HG03103 (cell line): ENCODE results near the gene SORCS2.

Experiments
- ATAC-seq: cut with Tn5 transposase; IDR thresholded peaks from one replicate; pipeline ENCODE4 v1.9.1; 2021; ENCODE audit warnings: low read depth; ENCODE audit not compliant: unreplicated experiment

Gene SORCS2

DNA sequence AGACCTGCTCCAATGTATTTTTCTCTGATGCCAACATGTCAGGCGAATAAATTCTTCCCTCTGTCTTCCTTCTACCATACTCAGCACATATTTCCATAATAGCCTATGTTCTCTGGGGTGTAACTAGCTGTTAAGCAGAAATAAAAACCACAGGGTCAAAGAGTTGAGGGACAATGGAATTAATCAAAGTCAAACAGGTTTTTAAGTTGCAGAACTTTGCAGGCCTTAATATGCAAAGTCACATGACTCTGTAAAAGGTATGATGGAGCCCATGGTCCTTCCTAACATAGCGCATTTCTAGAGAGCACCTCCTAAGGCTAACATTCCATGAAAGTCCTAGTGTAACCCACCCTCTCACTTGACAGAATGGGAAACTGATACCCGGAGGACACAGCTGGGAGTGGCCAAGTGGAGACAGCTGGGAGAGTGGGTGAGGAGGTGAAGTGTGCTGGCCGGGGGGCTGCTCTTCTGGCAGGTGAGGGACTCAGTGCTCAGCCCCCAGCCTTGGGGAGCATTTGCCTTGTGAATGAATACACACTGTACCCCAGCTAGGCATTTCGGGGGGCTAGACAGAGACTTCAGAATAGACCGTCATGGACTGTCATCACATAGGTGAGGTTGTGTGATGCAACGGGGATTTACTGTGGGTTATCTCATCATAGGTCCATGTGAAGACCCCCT, 8.4 kb upstream of the SORCS2 start:
- ATAC-seq: no peak

DNA sequence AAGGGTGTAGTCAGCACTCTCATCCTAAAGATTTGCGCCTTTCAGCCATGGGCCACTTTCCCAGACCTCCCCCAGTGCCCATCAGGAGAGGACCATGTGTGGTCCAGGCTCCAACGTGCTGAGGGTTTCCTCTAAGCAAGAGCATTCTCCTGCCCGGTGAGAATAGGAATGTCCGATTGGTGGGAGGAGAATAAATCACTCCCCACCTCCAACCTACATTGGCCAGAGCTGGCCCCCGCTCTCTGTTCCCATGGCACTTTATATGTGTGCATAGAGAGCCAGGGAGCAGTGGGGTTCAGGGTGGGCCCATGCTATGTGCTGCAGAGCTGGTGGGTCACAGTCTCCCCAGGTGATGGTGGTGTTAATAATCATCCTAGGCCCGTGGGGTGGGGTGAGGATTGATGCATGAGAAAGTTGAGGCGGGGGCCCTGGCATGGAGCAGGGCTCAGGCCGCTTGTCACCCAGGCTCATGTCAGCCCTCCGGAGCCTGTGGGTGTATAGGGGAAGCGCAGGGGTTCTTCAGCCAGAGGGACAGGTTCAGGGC, 6.8 kb upstream of the SORCS2 start:
- no peak for ATAC-seq

DNA sequence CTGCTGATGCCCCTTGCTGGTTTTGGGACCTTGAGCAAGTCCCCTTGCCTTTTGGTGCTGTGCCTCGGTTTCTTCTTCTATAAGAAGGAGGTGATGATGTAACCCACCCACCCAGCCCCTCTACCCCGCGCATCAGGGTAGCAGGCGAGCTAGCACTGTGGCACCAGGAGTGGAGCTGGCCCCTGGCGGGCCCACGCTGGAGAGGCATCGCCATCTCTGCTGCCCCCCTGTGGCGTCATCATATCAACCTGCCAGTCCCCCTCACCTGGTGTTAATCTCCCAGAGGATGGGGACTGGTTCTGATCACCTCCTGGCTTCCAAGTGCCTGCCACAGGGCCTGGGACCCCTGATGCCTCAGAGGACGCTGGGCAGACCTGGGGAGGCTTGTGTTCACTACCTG, 6.3 kb upstream of the SORCS2 start:
- no peak for ATAC-seq

DNA sequence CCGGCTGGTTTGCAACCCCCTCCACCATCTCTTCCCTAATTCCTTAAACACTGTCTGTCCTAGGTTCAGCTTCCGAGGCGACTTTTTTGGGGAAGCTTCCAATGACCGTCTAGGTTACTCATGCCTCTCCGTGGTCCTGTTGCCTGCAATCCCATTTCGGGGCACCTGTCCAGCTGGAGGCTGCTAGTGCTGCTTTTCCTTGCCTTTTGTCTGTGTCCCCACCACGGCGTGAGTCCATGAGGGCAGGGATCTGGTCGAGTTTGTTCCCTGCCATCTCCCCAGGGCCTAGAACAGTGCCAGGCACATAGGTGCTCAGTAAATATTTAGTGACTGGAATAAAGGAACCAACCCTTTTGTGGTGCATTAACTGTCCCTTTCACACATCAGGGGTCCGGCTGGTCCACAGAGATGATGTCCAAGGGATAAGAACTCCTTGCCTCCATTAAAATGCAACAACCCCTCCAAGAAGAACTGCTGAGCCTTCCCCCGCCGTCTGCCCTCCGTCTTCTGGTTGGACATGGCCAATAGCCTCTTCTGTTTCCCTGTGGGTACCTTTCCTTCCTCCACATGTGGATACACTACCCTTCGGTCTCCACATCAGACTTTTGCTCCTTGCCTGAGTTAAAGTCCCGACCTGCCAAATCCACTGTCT, 5.7 kb upstream of the SORCS2 start:
- ATAC-seq: no peak

DNA sequence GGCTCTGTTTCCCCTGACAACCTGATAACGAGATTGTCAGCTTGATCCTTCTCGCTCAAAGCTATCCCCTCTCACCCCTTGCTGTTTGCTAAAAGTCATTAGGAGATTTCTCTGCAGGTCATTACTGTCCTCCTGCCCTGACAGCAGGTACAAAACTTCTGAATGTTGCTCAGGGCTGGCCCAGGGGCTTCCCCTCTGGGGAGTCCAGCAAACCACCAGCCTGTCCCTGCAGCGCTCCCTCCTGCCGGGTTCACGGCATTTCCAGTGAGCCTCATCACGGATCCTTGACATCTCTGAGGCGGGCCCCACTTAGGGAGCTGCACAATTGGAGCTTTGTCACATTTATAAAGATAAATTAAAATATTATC, 5.2 kb upstream of the SORCS2 start:
- no peak for ATAC-seq

DNA sequence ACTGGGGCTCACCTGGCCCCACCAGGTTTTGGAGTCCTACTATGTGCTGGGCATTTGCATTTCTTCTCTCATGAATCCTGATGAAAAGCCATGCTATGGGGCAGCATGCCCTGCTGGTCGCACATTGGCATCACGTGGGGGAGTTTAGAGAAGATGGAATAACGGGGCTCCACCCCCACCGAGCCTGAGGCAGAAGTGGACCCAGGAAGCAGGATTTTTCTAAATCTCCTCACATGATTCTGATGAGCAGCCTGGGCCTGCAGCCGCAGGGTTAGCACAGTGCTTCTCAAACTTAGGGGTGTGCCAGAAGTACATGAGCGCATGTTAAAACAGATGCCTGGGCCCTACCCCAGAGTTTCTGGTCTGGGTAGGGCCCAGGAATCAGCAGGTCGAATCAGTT, 4.6 kb upstream of the SORCS2 start:
- ATAC-seq: no peak

DNA sequence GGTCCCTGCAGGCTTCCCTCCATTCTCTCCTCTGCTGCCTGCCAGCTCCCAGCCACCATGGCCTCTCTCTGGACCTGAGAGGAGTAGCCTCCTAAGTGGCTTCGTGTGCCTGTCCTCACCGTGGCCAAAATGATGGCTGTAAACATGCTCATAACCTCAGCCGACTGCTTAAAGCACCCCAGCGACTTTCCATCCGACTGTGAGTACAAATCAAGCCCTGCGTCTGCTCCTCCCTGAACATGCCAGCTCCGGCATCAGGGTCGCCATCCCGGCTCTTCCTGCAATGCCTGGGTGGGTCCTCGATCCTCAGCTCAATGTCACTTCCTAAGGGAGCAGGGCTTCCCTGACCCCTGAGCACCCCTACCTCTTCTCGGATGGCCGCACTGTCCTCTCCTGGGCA, 3.3 kb upstream of the SORCS2 start:
- ATAC-seq: no peak

DNA sequence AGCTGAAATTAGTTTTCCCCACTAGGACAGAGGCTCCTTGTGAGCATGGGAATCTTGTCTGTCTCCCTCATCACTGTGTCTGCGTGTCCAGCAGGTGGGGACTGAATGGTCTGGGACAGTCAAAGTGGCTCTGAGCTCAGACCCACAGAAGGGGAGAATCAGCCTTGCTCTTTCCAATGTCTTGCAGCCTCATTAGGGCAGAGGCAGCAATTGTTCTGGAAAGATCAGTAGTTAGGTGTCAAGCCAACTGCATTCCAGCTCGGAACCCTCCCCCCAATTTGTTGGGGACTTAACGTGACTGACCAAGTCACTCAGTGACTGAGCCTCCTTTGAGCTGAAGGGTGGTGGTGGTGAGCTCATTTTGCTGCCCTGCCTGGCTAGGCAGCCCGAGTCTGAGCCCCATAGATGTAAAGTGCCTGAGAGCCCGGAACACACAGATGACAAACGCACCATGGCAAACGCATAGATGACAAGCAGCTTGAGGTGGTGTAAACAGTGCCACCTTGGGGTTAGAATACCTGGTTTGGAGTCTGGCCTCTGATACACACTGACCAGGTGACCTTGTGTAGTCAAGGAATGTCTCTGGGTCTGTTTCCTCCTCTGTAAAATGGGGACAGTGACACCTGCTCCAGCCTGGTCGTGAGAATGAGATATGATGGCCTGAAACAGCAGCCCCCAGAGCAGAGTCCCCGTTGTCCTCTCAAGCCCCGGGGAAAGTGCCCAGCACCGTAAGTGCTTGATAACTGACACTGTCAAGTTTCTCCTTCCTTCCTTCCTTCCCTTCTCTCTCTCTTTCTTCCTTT, 2.7 kb upstream of the SORCS2 start:
- no peak for ATAC-seq

DNA sequence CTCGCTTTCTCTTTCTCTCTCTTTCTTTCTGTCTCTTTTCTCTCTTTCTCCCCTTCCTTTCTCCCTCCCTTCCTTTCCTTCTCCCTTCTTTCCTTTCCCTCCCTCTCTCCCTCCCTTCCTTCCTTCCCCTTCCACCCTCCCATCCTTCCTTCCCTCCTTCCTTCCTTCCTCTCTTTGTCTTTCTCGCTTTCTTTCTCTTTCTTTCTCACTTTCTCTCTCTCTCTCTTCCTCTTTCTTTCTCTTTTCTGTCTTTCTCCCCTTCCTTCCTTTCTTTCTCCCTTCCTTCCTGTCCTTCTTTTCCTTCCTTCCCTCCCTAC, 2.1 kb upstream of the SORCS2 start:
- ATAC-seq: no peak

DNA sequence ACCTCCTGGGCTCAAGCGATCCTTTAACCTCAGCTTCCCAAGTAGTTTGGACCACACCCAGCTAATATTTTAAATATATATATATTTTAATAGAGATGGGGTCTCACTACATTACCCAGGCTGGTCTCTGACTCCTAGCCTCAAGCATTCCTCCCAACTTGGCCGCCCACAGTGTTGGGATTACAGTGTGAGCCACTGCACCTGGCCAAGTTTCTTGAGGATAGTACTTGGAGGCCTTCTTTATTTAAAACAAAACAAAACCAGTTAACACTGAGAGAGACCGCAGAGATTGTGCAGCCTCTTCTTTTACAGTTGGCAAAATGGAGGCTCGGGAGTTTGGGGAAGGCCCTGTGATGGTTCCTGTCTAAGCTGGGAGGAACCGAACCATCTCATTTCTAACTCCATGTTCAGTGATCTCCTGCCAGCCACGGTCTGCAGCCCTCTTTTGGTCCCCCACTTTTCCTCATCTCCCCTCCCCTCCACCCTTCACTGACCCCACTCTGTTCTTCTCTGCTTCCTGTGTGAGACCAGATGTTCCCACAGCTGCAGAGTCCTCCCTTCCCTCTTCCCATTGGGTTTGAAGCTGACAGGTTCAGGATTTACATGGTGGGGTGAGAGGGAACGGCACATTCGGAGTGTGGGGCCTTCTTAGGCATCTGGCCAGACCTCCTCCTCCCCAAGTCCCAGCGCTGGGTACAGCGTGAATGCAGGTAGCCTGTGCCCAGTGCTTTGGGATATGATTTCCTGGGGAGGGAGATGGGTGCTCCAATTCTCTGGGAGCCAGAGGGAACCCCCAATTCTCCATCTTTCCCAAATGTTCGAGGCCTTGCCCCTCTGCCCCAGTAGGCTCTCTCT, 1.4 kb upstream of the SORCS2 start:
- no peak for ATAC-seq

DNA sequence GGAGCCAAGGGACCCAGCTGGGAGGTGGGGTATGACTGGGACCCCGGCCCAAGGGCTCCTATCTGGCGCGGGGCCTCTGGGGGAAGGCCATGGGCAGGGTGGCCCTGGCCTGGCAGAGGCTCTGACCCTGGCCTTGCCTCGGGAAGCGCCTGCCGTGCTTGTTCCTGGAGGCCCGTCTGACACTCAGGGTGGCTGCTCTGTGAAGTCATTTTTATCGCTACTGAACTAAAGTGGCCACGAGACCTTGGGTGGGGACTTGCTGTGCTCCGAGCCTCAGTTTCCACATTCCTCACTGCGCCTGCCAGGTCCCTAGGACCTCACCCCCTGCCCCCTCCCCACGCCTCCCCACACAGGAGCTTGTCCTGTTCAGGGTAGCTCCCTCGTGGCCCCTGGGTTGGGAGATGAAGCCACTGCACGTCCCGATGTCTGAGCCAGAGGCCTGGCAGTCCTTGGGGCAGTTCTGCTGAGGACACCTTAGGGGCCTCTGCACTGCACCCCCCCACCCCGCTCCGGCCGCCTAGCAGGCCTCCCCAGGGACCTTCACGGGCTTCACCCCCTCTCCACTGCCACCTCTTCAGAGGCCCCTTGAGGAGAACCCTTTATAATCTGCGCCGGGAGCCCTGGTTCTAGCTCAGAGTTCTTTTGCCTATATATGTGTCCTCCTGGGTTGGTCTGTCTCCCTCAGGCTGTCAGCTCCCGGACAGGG, 639 bp upstream of the SORCS2 start:
- ATAC-seq: peak; percentile 9

DNA sequence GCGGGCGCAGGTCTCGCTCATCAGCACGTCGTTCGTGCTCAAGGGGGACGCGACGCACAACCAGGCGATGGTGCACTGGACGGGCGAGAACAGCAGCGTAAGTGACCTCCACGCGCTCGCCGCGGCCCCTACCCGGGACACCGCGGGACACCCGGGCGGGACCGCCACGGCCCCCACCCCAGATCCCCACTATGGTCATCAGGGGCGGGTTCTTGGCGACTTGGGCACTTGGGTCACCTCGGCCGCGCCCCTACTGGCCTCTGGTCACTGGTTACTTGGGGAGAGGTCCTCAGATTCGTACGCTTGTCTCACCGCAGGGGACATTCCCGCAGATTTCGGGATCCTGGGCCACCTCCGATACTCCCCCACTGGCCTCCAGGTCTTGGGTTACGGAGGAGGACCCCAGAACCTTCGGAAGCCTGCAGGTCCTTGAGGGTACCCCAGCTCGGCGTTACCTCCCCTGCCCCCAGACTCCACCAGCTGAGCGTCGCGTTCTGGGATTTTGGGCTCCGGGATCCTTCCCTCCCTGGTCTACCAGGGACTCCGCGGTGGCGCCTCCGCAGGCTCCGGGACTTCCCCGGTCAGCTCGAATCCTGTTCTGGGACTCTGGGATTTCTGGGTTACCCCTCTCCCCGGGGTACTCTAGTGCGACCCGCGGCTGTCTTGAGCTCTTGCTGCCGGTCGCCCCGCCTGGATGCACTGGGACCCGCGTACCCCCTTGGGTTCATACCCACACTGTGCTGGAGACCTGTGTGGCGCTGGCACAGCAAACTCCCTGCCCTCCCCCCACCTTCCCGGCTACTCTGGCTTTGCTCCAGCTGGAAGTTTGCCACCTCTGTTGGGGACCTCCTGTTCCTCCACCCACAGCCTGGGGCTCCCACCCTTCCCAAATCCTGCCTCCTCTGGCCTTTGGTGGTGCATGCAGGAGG, 956 bp downstream of the SORCS2 start:
- no peak for ATAC-seq

DNA sequence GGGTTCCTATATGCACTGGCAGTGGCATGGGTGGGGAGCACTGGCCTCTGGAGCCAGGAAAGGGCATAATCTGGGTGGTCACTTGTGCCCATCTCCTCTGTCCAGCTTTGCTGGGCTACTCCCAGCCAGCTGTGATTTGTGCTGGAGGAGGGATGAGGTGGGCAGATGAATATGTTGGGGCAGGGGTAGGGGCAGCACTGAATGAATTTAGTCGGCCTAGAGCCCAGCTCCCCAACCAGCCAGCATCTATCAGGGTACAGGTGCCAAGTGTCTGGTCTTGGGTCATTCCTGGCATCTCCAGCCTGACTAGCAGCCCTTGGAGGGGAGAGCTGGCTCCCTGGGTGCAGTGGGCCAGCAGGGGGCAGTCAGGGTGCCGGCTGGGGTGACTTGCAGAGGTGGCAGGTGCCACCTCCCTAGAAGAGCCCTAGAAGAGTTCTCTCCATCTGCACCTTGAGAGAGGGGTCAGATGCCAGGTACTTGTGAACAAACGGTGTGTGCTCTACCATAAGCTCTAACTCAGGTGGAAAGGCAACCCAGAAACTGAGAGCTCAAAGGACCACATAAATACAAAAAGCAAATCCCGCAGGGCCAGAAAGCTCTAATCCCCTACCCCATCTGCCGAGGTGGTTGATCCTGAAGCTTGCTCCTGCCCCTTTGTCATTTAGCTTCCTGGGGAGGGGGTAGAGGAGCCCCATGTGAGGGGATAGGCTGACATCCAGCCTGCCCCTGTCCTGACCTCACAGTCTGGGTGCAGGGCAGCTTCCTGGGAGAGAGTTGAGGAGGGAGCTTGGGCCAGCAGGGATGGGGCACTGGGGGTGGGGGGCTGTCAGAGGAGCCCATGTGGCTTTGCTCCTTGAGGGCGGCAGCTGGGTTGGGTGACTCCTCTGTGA, 2.2 kb downstream of the SORCS2 start:
- ATAC-seq: no peak

DNA sequence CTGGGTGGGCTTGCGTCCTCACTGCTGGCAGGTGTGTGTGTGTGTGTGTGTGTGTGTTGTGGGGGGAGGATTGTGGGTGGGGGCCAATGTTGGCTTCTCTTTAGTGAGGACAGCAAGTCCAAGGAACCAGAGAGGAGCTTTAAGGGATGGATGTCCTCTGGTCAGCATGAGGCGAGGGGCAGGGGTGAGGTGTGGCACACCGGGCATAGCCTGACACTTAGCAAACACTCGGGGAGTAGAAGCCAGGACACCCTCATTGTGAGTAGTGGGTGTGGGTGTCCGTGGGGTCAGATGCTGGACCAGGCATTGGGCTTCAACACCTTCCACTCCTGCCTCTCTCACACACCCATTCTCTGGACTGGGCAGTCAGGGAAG, 2.8 kb downstream of the SORCS2 start:
- no peak for ATAC-seq

DNA sequence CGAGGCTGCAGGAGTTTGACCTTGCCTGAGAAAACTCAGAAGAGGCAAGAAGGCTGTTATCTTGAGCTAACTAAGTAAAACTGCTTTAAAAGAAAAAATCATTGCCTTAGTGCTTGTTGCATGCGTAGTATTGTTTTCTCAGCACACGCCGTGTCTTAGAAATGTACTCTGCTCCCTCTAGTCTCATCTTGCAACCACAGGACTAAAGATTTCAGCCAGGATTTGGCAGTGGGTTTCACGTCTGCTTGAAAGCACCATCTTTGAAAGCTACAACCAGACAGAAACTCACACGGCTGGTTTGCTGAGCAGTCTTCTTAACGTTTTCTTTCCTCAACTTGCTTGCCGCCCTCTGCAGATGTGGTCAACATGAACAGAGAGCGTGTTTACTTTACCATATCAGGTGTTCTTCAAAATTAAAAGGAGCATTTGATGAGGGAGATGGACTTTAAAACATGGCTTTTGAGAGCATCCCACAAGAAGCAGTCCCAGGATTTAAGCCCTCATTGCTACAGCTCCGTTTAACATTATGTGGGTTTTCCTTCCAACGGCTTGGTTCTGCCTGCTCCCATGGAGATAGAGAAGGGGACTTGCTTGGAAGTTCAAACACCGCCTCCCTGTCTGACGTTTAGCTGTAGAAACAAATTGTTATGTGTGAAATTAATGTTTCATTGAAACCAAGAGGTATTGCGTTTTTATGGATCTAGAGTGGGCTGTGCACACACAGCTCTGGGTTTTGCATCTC, 3.4 kb downstream of the SORCS2 start:
- ATAC-seq: no peak

DNA sequence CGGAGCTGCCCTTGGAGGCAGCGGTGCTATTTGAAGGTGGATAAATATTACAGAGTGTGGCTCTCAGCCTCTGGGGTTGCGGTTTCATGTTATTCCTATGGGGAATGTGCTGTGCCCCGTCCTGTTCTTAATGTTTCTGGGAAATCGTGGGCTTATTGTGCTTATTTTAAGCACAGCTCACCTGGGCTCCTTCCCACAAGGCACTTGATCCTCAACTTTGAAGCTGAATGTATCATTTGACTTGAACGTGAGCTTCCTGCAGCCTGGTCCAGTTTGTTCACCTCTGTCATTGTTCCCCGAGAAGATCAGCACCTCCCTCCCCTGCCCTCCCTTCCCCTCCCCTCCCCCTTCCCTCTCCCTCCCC, 3.9 kb downstream of the SORCS2 start:
- no peak for ATAC-seq

DNA sequence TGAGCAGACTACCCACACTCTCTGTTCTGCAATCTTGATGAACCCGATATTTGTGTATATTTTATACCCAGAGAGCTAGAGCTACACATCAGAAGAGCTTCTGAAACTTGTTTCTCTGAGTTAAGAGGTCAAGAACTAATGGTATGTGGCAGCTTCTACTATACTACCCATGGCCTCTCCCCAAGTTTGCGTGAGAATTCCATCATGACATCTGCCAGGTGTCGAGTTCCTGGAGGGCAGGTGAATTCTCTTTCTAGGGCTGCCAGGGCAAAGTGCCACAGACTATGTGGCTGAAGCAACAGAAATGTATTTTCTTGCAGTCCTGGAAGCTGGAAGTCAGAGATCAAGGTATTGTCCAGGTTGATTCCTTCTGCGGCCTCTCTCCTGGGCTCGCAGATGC, 4.4 kb downstream of the SORCS2 start:
- ATAC-seq: no peak

DNA sequence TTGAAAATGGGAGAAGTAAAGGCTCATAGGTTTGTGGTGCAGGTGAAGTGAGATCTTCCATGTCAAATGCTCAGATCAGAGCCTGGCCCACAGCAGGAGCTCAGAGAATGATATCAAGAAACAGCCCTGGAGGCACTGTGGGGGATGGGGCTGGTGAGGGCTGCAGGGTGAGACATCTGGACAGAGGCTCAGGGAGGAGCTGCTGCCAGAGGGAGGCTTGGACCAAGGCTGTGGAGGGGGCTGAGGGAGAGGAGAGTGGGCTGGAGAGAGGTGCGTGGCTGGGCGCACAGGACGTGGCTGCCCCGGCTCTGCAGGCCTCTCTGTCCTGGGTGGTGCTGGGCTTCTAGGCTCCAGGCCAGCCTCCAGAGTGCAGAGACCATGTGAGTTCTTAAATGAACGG, 5.6 kb downstream of the SORCS2 start:
- ATAC-seq: no peak
